Mesodermal cell (in vitro differentiated cells): ENCODE data around the gene LCE6A.

Source experiments
- H3K27ac ChIP-seq: 2 replicates; pipeline ENCODE4 v1.7.0; 2013; ENCODE audit warnings: mild to moderate bottlenecking, low read depth, low read length, moderate library complexity; ENCODE audit not compliant: severe bottlenecking
- H3K36me3 ChIP-seq: 2 replicates; pipeline ENCODE4 v1.7.1; 2013; ENCODE audit warnings: mild to moderate bottlenecking, low read length, moderate library complexity; ENCODE audit not compliant: control insufficient read depth, insufficient read depth
- H3K4me1 ChIP-seq: one replicate; pipeline ENCODE4 v1.7.1; 2013; ENCODE audit warnings: mild to moderate bottlenecking, low read length; ENCODE audit not compliant: insufficient read depth, control insufficient read depth, poor library complexity, severe bottlenecking
- H3K4me3 ChIP-seq: 2 replicates; pipeline ENCODE4 v1.7.0; 2013; ENCODE audit warnings: low read length, control low read depth, mild to moderate bottlenecking; ENCODE audit not compliant: insufficient read depth, poor library complexity, severe bottlenecking; ENCODE audit errors: extremely low read depth
- H3K9me3 ChIP-seq: 2 replicates; pipeline ENCODE4 v1.7.1; 2013; ENCODE audit warnings: mild to moderate bottlenecking, low read length, moderate library complexity; ENCODE audit not compliant: control insufficient read depth
- WGBS, 2 experiments: methylation state at CpG; one replicate each; pipeline ENCODE4 v1.1.5; 2013; ENCODE audit warnings: missing lambda C conversion rate in 2 of 2; ENCODE audit not compliant: insufficient coverage in 2 of 2; 5-methylcytosine and 5-hydroxymethylcytosine counted together

The LCE6A gene

GRCh38 chr1:152836870-152837269 is 5.8 kb upstream of the LCE6A start:
- Histone ChIP-seq H3K27ac (no peak overlapping the region), H3K9me3 (peaks cover 19% of the 10 kb centered on the region), H3K4me1 (no peaks in the 10 kb centered on the region), H3K4me3 (no peak overlapping the region), H3K36me3 (no peaks in the 10 kb centered on the region)
- 17 to 33% methylated on average over 1 to 2 of the region's 2 CpGs for WGBS, 2 experiments

GRCh38 chr1:152855661-152856060 is 13.0 kb downstream of the LCE6A start:
- WGBS, 2 experiments, result 0% methylated on average over 1 of the region's 2 CpGs
- H3K9me3 ChIP-seq, result peaks cover 32% of the 10 kb centered on the region
- no peaks in the 10 kb centered on the region for H3K36me3 ChIP-seq

GRCh38 chr1:152858062-152858461 is 15.4 kb downstream of the LCE6A start:
- Histone ChIP-seq H3K4me3 (no peak overlapping the region), H3K9me3 (peaks cover 41% of the 10 kb centered on the region), H3K27ac (no peak overlapping the region), H3K36me3 (no peaks in the 10 kb centered on the region), H3K4me1 (no peaks in the 10 kb centered on the region)
- no CpG with 5 or more reads among the region's 1 CpG for WGBS, 2 experiments

More at GRCh38 chr1:152855661-152856060, 13.0 kb downstream of the LCE6A start:
- Histone ChIP-seq H3K4me3 (no peak overlapping the region), H3K27ac (no peak overlapping the region), H3K4me1 (no peaks in the 10 kb centered on the region)

- Histone ChIP-seq H3K9me3 (peaks cover 40% of the 10 kb centered on the region), H3K4me3 (no peak within 1 kb of the TSS), H3K4me1 (no peaks in the 10 kb centered on the region), H3K27ac (no peak within 1 kb of the TSS), H3K36me3 (no peaks in the 10 kb centered on the region)
- 70% methylated on average over 3 of the region's 3 CpGs; no CpG with 5 or more reads in 1 of the 2 experiments for WGBS, 2 experiments
Measured at GRCh38 chr1:152859696-152860095, 17.0 kb downstream of the LCE6A start, which contains the start of gene LCE7A. Gene LCE7A, plus strand, starts transcription at chr1:152859996. Its CDS starts 702 bp downstream, at chr1:152860698.

- no peak overlapping the region for H3K27ac ChIP-seq
- H3K9me3 ChIP-seq, result peaks cover 35% of the 10 kb centered on the region
- no peaks in the 10 kb centered on the region for H3K4me1 ChIP-seq
- H3K36me3 ChIP-seq, result no peaks in the 10 kb centered on the region
- no peak overlapping the region for H3K4me3 ChIP-seq
- WGBS, 2 experiments, result 42 to 56% methylated on average over 2 to 3 of the region's 3 CpGs
Measured at GRCh38 chr1:152860129-152860528, 17.5 kb downstream of the LCE6A start.

GRCh38 chr1:152861374-152861773 is 18.7 kb downstream of the LCE6A start:
- Histone ChIP-seq H3K9me3 (peaks cover 35% of the 10 kb centered on the region), H3K4me1 (no peaks in the 10 kb centered on the region), H3K36me3 (no peaks in the 10 kb centered on the region), H3K4me3 (no peak overlapping the region), H3K27ac (no peak overlapping the region)
- 16 to 51% methylated on average over 2 of the region's 4 CpGs for WGBS, 2 experiments

- no peaks in the 10 kb centered on the region for H3K36me3 ChIP-seq
- H3K4me1 ChIP-seq, result no peaks in the 10 kb centered on the region
- peaks cover 14% of the 10 kb centered on the region for H3K9me3 ChIP-seq
- H3K4me3 ChIP-seq, result no peak overlapping the region
- no peak overlapping the region for H3K27ac ChIP-seq
Measured at GRCh38 chr1:152864443-152864842, 21.8 kb downstream of the LCE6A start.

GRCh38 chr1:152866321-152866720 is 23.7 kb downstream of the LCE6A start:
- WGBS, 2 experiments, result 50 to 67% methylated on average over 1 to 2 of the region's 2 CpGs
- H3K4me3 ChIP-seq, result no peak overlapping the region

GRCh38 chr1:152869808-152870419 is 27.3 kb downstream of the LCE6A start:
- Histone ChIP-seq H3K36me3 (no peaks in the 10 kb centered on the region), H3K4me1 (no peaks in the 10 kb centered on the region), H3K4me3 (no peak overlapping the region), H3K9me3 (no peaks in the 10 kb centered on the region), H3K27ac (no peak overlapping the region)
- WGBS, 2 experiments, result 39 to 41% methylated on average over 3 to 4 of the region's 9 CpGs

More at GRCh38 chr1:152866321-152866720, 23.7 kb downstream of the LCE6A start:
- Histone ChIP-seq H3K9me3 (peaks cover 5% of the 10 kb centered on the region), H3K27ac (no peak overlapping the region), H3K36me3 (no peaks in the 10 kb centered on the region), H3K4me1 (no peaks in the 10 kb centered on the region)

GRCh38 chr1:152870831-152871730 is 28.4 kb downstream of the LCE6A start:
- Histone ChIP-seq H3K4me1 (no peaks in the 10 kb centered on the region), H3K36me3 (no peaks in the 10 kb centered on the region), H3K4me3 (no peak overlapping the region), H3K9me3 (no peaks in the 10 kb centered on the region), H3K27ac (no peak overlapping the region)
- 40 to 93% methylated on average over 1 to 2 of the region's 17 CpGs for WGBS, 2 experiments

- Histone ChIP-seq H3K36me3 (no peaks in the 10 kb centered on the region), H3K4me1 (no peaks in the 10 kb centered on the region), H3K4me3 (no peak overlapping the region), H3K9me3 (no peaks in the 10 kb centered on the region), H3K27ac (no peak overlapping the region)
- 84 to 87% methylated on average over 5 to 6 of the region's 6 CpGs for WGBS, 2 experiments
Measured at GRCh38 chr1:152871731-152872126, 29.1 kb downstream of the LCE6A start.
